WTC11 (cell line): Measurements from ENCODE around the gene TMEM186. TPM values are rescaled to one million over a fixed set of nuclear protein-coding genes. Genes with fewer than 3 reads are reported as not detected.

Source experiments
- ATAC-seq: fragments of 200-7000 bp; cut with Tn5 transposase; 2 replicates; pipeline ENCODE4 v1.10.0; 2021; ENCODE audit warnings: mild to moderate bottlenecking, moderate library complexity
- CTCF ChIA-PET: fragments of 300-600 bp; sonication (Branson Sonifier 250); formaldehyde crosslinking; loops from one replicate; lab custom pipeline; 2021; ENCODE audit warnings: antibody characterized with exemption; lab: Charles Lee
- POLR2A ChIA-PET: fragments of 350-600 bp; sonication (Branson Sonifier 250); formaldehyde crosslinking; loops from one replicate; lab custom pipeline; 2021; ENCODE audit warnings: antibody characterized with exemption; lab: Charles Lee
- DNase-seq: peaks from one replicate; pipeline ENCODE4 v3.0.0; 2021; ENCODE audit warnings: low spot score
- H3K27ac Mint-ChIP-seq: 2 replicates; pipeline ENCODE4 v1.8.0; 2021; ENCODE audit warnings: mixed read lengths
- H3K27me3 Mint-ChIP-seq: 2 replicates; pipeline ENCODE4 v1.8.0; 2021; ENCODE audit warnings: low read depth, mild to moderate bottlenecking, moderate library complexity, mixed read lengths
- H3K36me3 Mint-ChIP-seq: 2 replicates; pipeline ENCODE4 v1.8.0; 2021; ENCODE audit warnings: mixed read lengths
- H3K4me1 Mint-ChIP-seq: 2 replicates; pipeline ENCODE4 v1.8.0; 2022; ENCODE audit warnings: mixed read lengths
- H3K4me3 Mint-ChIP-seq: 2 replicates; pipeline ENCODE4 v1.8.0; 2021; ENCODE audit warnings: mild to moderate bottlenecking, moderate library complexity, mixed read lengths
- H3K9me3 Mint-ChIP-seq: 2 replicates; pipeline ENCODE4 v1.8.0; 2021; ENCODE audit warnings: mixed read lengths
- CREB1 ChIP-seq: sonication (generic); formaldehyde crosslinking; IDR thresholded peaks from 2 replicates; pipeline ENCODE4 v1.8.0; 2023; ENCODE audit warnings: mild to moderate bottlenecking, missing genetic modification reagents
- CREM ChIP-seq: sonication (generic); formaldehyde crosslinking; IDR thresholded peaks from 2 replicates; pipeline ENCODE4 v1.8.1; 2022; ENCODE audit warnings: mild to moderate bottlenecking, missing genetic modification reagents, moderate library complexity
- E2F4 ChIP-seq: sonication (generic); formaldehyde crosslinking; IDR thresholded peaks from 2 replicates; pipeline ENCODE4 v1.8.1; 2022; ENCODE audit warnings: low read depth, mild to moderate bottlenecking, moderate library complexity, missing genetic modification reagents, borderline replicate concordance
- ELF4 ChIP-seq: sonication (generic); formaldehyde crosslinking; IDR thresholded peaks from 2 replicates; pipeline ENCODE4 v1.8.1; 2022; ENCODE audit warnings: low read depth, mild to moderate bottlenecking, moderate library complexity, missing genetic modification reagents
- ESRRA ChIP-seq: sonication (generic); formaldehyde crosslinking; IDR thresholded peaks from 2 replicates; pipeline ENCODE4 v1.8.1; 2022; ENCODE audit warnings: mild to moderate bottlenecking, missing genetic modification reagents, borderline replicate concordance
- ETV6 ChIP-seq: sonication (generic); formaldehyde crosslinking; IDR thresholded peaks from 2 replicates; pipeline ENCODE4 v1.8.1; 2022; ENCODE audit warnings: mild to moderate bottlenecking, missing genetic modification reagents
- FOXJ3 ChIP-seq: sonication (generic); formaldehyde crosslinking; IDR thresholded peaks from 2 replicates; pipeline ENCODE4 v1.9.0; 2021; ENCODE audit warnings: missing genetic modification reagents, mild to moderate bottlenecking, borderline replicate concordance
- GABPB1 ChIP-seq: sonication (generic); formaldehyde crosslinking; IDR thresholded peaks from 2 replicates; pipeline ENCODE4 v1.8.1; 2023; ENCODE audit warnings: mild to moderate bottlenecking, missing genetic modification reagents
- MYBL2 ChIP-seq: sonication (generic); formaldehyde crosslinking; IDR thresholded peaks from 2 replicates; pipeline ENCODE4 v1.8.1; 2023; ENCODE audit warnings: mild to moderate bottlenecking, moderate library complexity, missing genetic modification reagents
- NFYB ChIP-seq: sonication (generic); formaldehyde crosslinking; conservative IDR thresholded peaks from 2 replicates; pipeline ENCODE4 v1.8.0; 2022; ENCODE audit warnings: low read depth, missing genetic modification reagents
- NR1H2 ChIP-seq: sonication (generic); formaldehyde crosslinking; IDR thresholded peaks from 2 replicates; pipeline ENCODE4 v1.9.0; 2021; ENCODE audit warnings: mild to moderate bottlenecking, moderate library complexity, missing genetic modification reagents
- TEAD1 ChIP-seq: sonication (generic); formaldehyde crosslinking; IDR thresholded peaks from 2 replicates; pipeline ENCODE4 v1.8.0; 2022; ENCODE audit warnings: mild to moderate bottlenecking, missing genetic modification reagents
- USF1 ChIP-seq: sonication (generic); formaldehyde crosslinking; IDR thresholded peaks from 2 replicates; pipeline ENCODE4 v1.8.0; 2022; ENCODE audit warnings: mild to moderate bottlenecking, missing genetic modification reagents
- ZNF138 ChIP-seq: sonication (generic); formaldehyde crosslinking; conservative IDR thresholded peaks from 2 replicates; pipeline ENCODE4 v1.8.1; 2022; ENCODE audit warnings: mild to moderate bottlenecking, moderate library complexity, missing genetic modification reagents
- ZNF219 ChIP-seq: sonication (generic); formaldehyde crosslinking; IDR thresholded peaks from 2 replicates; pipeline ENCODE4 v1.8.0; 2023; ENCODE audit warnings: missing genetic modification reagents, mild to moderate bottlenecking, borderline replicate concordance
- ZNF263 ChIP-seq: sonication (generic); formaldehyde crosslinking; IDR thresholded peaks from 2 replicates; pipeline ENCODE4 v1.8.1; 2022; ENCODE audit warnings: low read depth, mild to moderate bottlenecking, moderate library complexity, missing genetic modification reagents
- ZNF396 ChIP-seq: fragments of 250-450 bp; sonication (Bioruptor Pico); IDR thresholded peaks from 2 replicates; pipeline ENCODE4 v1.8.0; 2021; ENCODE audit warnings: mild to moderate bottlenecking, moderate library complexity, borderline replicate concordance
- total RNA-seq: library from RNA; stranded (reverse); gene quantifications from 3 replicates; pipeline ENCODE4 v1.2.3, GENCODE V29; 2021
- TF ChIP-seq, protein P1 (sequence below): sonication (generic); formaldehyde crosslinking; IDR thresholded peaks from 2 replicates; pipeline ENCODE4 v1.8.0; 2023; ENCODE audit warnings: missing genetic modification reagents, mild to moderate bottlenecking, borderline replicate concordance
- TF ChIP-seq, protein P2 (sequence below): fragments of 250-450 bp; sonication (Bioruptor Pico); IDR thresholded peaks from 2 replicates; pipeline ENCODE4 v1.9.0; 2021; ENCODE audit warnings: mild to moderate bottlenecking
- TF ChIP-seq, protein P3 (sequence below): sonication (generic); formaldehyde crosslinking; IDR thresholded peaks from 2 replicates; pipeline ENCODE4 v1.8.0; 2023; ENCODE audit warnings: mild to moderate bottlenecking, missing genetic modification reagents

The TMEM186 gene
- total RNA-seq, 1 experiment from 2014 or later, result 17.8 TPM

DNA sequence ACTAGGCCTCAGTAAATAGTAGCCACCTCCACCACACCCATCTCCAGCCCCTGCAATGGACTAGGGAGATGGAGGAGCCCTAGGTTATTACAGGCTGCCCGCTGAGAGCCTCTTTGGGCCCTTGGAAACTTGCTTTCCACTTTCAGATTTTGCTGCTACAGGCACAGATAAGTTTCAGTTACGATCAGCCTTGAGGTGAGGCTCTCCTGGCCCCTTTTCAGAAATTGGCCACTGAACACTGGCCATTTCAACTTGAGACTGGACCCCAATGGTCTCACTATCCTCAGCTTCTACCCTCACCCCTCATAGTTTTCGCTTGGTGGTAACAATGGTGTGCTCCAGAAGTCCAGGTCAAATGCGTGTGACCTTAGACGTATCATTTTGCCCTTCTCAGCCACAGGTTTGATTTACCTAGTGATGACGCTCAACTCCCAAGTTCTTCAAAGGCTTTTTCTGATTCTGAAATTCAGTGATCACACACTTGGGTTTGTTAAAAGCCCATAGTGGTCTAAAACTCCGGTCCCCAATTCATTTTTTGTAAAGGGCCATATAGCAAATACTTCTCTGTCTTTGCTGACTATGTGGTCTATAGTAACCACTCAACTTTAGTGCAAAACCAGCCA lies 1.2 kb upstream of the TMEM186 start (continued):
- TF ChIP-seq, protein P1, sequence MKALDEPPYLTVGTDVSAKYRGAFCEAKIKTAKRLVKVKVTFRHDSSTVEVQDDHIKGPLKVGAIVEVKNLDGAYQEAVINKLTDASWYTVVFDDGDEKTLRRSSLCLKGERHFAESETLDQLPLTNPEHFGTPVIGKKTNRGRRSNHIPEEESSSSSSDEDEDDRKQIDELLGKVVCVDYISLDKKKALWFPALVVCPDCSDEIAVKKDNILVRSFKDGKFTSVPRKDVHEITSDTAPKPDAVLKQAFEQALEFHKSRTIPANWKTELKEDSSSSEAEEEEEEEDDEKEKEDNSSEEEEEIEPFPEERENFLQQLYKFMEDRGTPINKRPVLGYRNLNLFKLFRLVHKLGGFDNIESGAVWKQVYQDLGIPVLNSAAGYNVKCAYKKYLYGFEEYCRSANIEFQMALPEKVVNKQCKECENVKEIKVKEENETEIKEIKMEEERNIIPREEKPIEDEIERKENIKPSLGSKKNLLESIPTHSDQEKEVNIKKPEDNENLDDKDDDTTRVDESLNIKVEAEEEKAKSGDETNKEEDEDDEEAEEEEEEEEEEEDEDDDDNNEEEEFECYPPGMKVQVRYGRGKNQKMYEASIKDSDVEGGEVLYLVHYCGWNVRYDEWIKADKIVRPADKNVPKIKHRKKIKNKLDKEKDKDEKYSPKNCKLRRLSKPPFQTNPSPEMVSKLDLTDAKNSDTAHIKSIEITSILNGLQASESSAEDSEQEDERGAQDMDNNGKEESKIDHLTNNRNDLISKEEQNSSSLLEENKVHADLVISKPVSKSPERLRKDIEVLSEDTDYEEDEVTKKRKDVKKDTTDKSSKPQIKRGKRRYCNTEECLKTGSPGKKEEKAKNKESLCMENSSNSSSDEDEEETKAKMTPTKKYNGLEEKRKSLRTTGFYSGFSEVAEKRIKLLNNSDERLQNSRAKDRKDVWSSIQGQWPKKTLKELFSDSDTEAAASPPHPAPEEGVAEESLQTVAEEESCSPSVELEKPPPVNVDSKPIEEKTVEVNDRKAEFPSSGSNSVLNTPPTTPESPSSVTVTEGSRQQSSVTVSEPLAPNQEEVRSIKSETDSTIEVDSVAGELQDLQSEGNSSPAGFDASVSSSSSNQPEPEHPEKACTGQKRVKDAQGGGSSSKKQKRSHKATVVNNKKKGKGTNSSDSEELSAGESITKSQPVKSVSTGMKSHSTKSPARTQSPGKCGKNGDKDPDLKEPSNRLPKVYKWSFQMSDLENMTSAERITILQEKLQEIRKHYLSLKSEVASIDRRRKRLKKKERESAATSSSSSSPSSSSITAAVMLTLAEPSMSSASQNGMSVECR (CRISPR knock-in tag), result no peak
- TF ChIP-seq, protein P2, sequence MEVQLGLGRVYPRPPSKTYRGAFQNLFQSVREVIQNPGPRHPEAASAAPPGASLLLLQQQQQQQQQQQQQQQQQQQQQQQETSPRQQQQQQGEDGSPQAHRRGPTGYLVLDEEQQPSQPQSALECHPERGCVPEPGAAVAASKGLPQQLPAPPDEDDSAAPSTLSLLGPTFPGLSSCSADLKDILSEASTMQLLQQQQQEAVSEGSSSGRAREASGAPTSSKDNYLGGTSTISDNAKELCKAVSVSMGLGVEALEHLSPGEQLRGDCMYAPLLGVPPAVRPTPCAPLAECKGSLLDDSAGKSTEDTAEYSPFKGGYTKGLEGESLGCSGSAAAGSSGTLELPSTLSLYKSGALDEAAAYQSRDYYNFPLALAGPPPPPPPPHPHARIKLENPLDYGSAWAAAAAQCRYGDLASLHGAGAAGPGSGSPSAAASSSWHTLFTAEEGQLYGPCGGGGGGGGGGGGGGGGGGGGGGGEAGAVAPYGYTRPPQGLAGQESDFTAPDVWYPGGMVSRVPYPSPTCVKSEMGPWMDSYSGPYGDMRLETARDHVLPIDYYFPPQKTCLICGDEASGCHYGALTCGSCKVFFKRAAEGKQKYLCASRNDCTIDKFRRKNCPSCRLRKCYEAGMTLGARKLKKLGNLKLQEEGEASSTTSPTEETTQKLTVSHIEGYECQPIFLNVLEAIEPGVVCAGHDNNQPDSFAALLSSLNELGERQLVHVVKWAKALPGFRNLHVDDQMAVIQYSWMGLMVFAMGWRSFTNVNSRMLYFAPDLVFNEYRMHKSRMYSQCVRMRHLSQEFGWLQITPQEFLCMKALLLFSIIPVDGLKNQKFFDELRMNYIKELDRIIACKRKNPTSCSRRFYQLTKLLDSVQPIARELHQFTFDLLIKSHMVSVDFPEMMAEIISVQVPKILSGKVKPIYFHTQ, result no peak
- no peak for TF ChIP-seq NR1H2 (CRISPR knock-in tag)
- no peak for TF ChIP-seq E2F4 (CRISPR knock-in tag)
- no peak for TF ChIP-seq ZNF396 (CRISPR knock-in tag)
- TF ChIP-seq ZNF138 (CRISPR knock-in tag), result no peak
- TF ChIP-seq ESRRA (CRISPR knock-in tag), result no peak
- TF ChIP-seq ZNF219 (CRISPR knock-in tag), result no peak

GRCh38 chr16:8798174-8798527 lies 712 bp upstream of the TMEM186 start:
- POLR2A ChIA-PET, result no interaction called here
- Mint-ChIP-seq H3K27ac (peak overlapping the region; percentile 53; the same call in 1 of the 2 replicates), H3K9me3 (no peaks in the 10 kb centered on the region), H3K27me3 (no peaks in the 10 kb centered on the region)
- no peak for DNase-seq
- ATAC-seq, result no peak
- TF ChIP-seq ZNF263 (0 out of 2 replicates have a peak, but pooled peaks have one; percentile 14), CREB1 (CRISPR knock-in tag) (no peak)
- TF ChIP-seq, all 79 proteins: peak for 1
- H3K36me3 Mint-ChIP-seq, result peaks cover 19% of the 10 kb centered on the region
- H3K4me3 Mint-ChIP-seq, result peak overlapping the region; percentile 91
- peaks cover 22% of the 10 kb centered on the region for H3K4me1 Mint-ChIP-seq
- CTCF ChIA-PET, result interaction anchor here (1.2 kb wide), 1 partner anchor 252 kb away, joined by 3 read pairs; no protein-coding TSS in a partner anchor

DNA sequence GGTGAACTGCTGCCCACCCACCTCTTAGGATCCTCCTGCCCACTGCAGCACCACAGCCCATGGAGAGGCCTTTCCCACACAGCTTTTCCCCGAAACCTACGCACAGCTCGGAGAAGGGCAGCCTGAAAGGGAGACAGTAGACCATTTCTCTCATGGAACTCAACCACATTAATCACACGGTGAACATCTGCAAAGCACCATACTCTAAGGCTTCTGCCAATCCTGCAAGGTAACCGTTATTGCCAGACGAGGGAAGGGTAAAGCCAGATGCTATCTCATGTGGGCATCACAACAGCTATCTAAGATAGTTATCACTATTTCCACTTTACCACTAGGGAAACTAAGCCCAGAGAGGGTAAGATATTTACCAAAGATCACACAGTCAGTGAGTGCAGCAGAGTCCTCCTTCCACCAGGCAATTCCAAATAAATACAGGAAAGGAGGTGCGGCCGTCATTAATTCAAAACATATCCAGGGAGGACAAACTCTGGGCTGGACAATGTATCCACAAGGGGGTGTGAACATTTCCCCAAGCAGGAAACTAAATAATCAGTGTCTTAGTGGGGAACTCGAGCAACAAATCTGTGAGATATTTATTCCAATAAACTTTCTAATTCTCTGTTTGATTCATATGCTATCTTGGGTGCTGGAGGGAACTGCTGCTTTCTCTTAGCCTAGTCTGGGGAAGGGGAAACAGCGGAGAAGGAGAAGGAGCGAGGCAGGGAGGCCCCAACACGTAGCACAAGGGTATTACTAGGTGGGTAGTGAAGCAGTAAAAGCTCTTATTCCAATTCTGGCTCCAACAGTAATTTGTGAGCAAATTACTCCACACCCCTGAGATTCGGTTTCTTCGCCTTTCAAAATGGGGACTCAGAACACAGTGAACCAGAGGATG lies 723 bp downstream of the TMEM186 start:
- ChIA-PET CTCF (interaction anchor here (0.7 to 1.7 kb wide), 11 partner anchors 8 to 338 kb away, joined by 3 to 8 read pairs (median 3); partner anchors contain the start of gene ABAT), POLR2A (no interaction called here)
- DNase-seq, result no peak
- no peak; the same call in 1 of the 2 replicates for ATAC-seq
- Mint-ChIP-seq H3K36me3 (peaks cover 5% of the 10 kb centered on the region), H3K27ac (peak overlapping the region; percentile 87), H3K4me3 (peak overlapping the region; percentile 91), H3K4me1 (peaks cover 24% of the 10 kb centered on the region), H3K9me3 (no peaks in the 10 kb centered on the region), H3K27me3 (no peaks in the 10 kb centered on the region)
- no peak for TF ChIP-seq MYBL2 (CRISPR knock-in tag)
- TF ChIP-seq GABPB1 (CRISPR knock-in tag), result no peak
- TF ChIP-seq ETV6 (CRISPR knock-in tag), result no peak
- TF ChIP-seq ELF4 (CRISPR knock-in tag), result no peak
- no peak for TF ChIP-seq NFYB
- TF ChIP-seq, protein P3, sequence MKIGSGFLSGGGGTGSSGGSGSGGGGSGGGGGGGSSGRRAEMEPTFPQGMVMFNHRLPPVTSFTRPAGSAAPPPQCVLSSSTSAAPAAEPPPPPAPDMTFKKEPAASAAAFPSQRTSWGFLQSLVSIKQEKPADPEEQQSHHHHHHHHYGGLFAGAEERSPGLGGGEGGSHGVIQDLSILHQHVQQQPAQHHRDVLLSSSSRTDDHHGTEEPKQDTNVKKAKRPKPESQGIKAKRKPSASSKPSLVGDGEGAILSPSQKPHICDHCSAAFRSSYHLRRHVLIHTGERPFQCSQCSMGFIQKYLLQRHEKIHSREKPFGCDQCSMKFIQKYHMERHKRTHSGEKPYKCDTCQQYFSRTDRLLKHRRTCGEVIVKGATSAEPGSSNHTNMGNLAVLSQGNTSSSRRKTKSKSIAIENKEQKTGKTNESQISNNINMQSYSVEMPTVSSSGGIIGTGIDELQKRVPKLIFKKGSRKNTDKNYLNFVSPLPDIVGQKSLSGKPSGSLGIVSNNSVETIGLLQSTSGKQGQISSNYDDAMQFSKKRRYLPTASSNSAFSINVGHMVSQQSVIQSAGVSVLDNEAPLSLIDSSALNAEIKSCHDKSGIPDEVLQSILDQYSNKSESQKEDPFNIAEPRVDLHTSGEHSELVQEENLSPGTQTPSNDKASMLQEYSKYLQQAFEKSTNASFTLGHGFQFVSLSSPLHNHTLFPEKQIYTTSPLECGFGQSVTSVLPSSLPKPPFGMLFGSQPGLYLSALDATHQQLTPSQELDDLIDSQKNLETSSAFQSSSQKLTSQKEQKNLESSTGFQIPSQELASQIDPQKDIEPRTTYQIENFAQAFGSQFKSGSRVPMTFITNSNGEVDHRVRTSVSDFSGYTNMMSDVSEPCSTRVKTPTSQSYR (CRISPR knock-in tag), result no peak
- no peak for TF ChIP-seq FOXJ3
- TF ChIP-seq USF1 (CRISPR knock-in tag), result no peak
- no peak for TF ChIP-seq CREM (CRISPR knock-in tag)
- TF ChIP-seq TEAD1 (CRISPR knock-in tag), result no peak
